HL-60 (cell line): Measurements from ENCODE around the gene CLCNKB.

Experiments used
- DNase-seq, 2 experiments: peaks; one replicate each; pipeline ENCODE4 v3.0.0-alpha.2; 2010 to 2020; ENCODE audit warnings: low read depth in 1 of 2, low spot score in 1 of 2
- H3K27ac ChIP-seq: fragments of 250-450 bp; sonication (Bioruptor Pico); replicated peaks from 2 replicates; pipeline ENCODE4 v1.5.1; 2020; ENCODE audit warnings: mild to moderate bottlenecking, moderate library complexity
- H3K27me3 ChIP-seq: fragments of 250-450 bp; sonication (Bioruptor Pico); 2 replicates; pipeline ENCODE4 v1.5.1; 2021; ENCODE audit warnings: mild to moderate bottlenecking, moderate library complexity; ENCODE audit not compliant: insufficient read depth, poor library complexity, severe bottlenecking
- H3K4me3 ChIP-seq: replicated peaks from 2 replicates; pipeline ENCODE4 v1.5.1; 2011; ENCODE audit warnings: mild to moderate bottlenecking, control low read depth, low read length; ENCODE audit not compliant: insufficient read depth
- GABPA ChIP-seq: IDR thresholded peaks from 2 replicates; pipeline ENCODE4 v1.6.1; 2012; ENCODE audit warnings: low read depth
- POLR2AphosphoS5 ChIP-seq: IDR thresholded peaks from 2 replicates; pipeline ENCODE4 v1.6.1; 2012; ENCODE audit warnings: low read depth
- SPI1 ChIP-seq: IDR thresholded peaks from 2 replicates; pipeline ENCODE4 v1.6.1; 2012; ENCODE audit warnings: low read depth, mild to moderate bottlenecking, borderline replicate concordance
- TF ChIP-seq, protein P1 (sequence below): IDR thresholded peaks from 2 replicates; pipeline ENCODE4 v1.6.1; 2012; ENCODE audit warnings: low read depth; ENCODE audit not compliant: insufficient replicate concordance
- TF ChIP-seq, protein P2 (sequence below): IDR thresholded peaks from one replicate; pipeline ENCODE4 v1.5.1; 2011; ENCODE audit warnings: low read length, control low read depth, inconsistent platforms; ENCODE audit not compliant: insufficient read depth

Gene CLCNKB

DNA sequence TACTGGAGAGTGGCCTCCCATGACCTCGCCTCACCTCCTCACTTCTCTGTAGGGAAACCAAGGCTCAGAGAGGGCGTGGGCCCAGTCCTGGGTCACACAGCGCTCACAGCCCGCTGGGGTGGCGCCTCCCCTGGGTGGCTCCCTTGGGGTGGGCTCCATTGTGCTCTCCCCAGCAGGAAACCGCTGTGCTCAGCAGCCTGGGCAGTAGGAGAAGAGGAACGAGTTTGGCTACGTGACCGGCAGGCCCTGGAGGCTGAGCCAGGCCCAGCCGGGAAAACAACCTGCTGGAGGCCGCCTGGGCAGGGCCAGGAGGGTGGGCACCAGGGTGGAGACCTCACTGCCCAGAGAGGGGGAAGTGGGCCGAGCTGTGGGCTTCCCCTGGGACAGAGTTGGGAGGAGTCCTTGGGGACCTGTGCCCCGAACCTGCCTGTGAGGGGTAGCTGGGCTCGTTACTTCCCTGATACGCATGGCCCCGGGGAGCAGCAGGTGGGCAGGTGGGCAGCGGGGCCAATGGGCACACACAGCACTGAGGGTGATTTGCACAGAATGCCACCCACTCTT lies 44.8 kb downstream of the CLCNKB start:
- H3K27ac ChIP-seq, result no peak overlapping the region
- no peak for DNase-seq
- no peak overlapping the region for H3K4me3 ChIP-seq
- no peak for TF ChIP-seq SPI1
- no peak for TF ChIP-seq POLR2AphosphoS5
- TF ChIP-seq, protein P1, sequence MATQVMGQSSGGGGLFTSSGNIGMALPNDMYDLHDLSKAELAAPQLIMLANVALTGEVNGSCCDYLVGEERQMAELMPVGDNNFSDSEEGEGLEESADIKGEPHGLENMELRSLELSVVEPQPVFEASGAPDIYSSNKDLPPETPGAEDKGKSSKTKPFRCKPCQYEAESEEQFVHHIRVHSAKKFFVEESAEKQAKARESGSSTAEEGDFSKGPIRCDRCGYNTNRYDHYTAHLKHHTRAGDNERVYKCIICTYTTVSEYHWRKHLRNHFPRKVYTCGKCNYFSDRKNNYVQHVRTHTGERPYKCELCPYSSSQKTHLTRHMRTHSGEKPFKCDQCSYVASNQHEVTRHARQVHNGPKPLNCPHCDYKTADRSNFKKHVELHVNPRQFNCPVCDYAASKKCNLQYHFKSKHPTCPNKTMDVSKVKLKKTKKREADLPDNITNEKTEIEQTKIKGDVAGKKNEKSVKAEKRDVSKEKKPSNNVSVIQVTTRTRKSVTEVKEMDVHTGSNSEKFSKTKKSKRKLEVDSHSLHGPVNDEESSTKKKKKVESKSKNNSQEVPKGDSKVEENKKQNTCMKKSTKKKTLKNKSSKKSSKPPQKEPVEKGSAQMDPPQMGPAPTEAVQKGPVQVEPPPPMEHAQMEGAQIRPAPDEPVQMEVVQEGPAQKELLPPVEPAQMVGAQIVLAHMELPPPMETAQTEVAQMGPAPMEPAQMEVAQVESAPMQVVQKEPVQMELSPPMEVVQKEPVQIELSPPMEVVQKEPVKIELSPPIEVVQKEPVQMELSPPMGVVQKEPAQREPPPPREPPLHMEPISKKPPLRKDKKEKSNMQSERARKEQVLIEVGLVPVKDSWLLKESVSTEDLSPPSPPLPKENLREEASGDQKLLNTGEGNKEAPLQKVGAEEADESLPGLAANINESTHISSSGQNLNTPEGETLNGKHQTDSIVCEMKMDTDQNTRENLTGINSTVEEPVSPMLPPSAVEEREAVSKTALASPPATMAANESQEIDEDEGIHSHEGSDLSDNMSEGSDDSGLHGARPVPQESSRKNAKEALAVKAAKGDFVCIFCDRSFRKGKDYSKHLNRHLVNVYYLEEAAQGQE, result no peak
- TF ChIP-seq, protein P2, sequence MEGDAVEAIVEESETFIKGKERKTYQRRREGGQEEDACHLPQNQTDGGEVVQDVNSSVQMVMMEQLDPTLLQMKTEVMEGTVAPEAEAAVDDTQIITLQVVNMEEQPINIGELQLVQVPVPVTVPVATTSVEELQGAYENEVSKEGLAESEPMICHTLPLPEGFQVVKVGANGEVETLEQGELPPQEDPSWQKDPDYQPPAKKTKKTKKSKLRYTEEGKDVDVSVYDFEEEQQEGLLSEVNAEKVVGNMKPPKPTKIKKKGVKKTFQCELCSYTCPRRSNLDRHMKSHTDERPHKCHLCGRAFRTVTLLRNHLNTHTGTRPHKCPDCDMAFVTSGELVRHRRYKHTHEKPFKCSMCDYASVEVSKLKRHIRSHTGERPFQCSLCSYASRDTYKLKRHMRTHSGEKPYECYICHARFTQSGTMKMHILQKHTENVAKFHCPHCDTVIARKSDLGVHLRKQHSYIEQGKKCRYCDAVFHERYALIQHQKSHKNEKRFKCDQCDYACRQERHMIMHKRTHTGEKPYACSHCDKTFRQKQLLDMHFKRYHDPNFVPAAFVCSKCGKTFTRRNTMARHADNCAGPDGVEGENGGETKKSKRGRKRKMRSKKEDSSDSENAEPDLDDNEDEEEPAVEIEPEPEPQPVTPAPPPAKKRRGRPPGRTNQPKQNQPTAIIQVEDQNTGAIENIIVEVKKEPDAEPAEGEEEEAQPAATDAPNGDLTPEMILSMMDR, result no peak
- no peak for TF ChIP-seq GABPA
- no peaks in the 10 kb centered on the region for H3K27me3 ChIP-seq

DNA sequence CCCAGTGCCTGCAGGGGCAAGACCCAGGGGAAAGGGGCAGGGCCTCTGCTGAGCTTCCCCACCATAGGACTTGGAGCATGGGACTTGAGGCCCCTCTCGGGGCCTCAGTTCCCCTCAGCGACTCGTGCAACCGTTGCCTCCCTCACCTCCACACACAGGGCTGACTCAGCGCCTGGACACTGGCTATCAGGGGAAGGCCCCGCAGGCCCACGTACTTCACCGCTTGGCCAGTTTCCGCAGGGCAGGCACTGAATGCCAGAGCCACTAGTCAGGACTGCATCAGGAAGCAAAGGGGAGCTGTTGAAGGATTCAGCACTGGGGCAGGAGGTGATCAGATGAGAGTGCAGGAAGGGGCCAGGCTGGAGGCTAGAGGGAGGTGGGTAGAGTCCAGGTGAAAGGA lies 45.4 kb downstream of the CLCNKB start:
- no peak overlapping the region for H3K27ac ChIP-seq
- no peaks in the 10 kb centered on the region for H3K27me3 ChIP-seq
- H3K4me3 ChIP-seq, result no peak overlapping the region
- TF ChIP-seq SPI1 (no peak), POLR2AphosphoS5 (no peak), GABPA (no peak)
- TF ChIP-seq, protein P1, result no peak
- TF ChIP-seq, protein P2, result no peak
- no peak for DNase-seq

DNA sequence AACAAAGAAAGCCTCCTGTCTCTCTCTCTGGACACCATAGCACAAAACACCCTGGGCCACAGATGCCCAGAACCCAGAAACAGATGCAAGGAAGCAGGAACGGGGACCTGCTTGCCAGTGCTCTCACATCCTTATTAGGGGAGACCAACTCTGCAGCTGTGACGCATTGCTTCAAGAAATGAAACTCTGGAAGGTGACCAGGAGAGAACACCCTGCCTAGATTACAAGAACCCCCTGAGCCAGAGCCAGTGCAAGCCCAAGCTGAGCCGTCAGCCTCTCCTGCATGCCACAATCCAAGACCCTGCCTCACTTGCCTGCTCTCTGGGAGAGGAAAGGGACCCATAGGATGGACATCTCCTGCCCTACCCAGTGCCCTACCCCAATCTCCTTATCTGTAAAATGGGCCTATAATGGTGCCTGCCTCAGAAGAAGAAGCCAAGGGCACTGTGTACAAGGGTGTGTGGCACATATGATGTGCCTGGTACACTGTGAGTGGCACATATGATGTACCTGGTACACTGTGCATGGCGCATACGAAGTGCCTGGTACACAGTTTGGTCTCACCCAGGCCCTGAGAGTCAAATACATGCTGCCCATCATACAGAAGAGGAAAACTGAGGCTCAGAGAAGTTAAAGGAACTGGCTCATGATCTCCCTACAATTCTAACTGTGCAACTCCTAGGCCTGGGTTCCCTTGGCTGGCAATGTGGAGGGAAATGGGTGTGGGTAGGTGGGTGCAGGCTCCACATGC lies 46.7 kb downstream of the CLCNKB start:
- H3K27me3 ChIP-seq, result no peaks in the 10 kb centered on the region
- DNase-seq, result no peak
- TF ChIP-seq SPI1, result no peak
- no peak for TF ChIP-seq POLR2AphosphoS5
- TF ChIP-seq GABPA, result no peak
- TF ChIP-seq, protein P2, result no peak
- TF ChIP-seq, protein P1, result no peak
- H3K27ac ChIP-seq, result no peak overlapping the region
- no peak overlapping the region for H3K4me3 ChIP-seq
